ENCODE data around the gene ZNF416. TPM values are rescaled to one million over a fixed set of nuclear protein-coding genes. Genes with fewer than 3 reads are reported as not detected.

Gene ZNF416
- total RNA-seq, 1 donor from 2014 or later = 7.4 TPM

Other genes with a start within 250 kb of the ZNF416 start
- 17.9 TPM for gene ZNF304, start 227.6 kb downstream of the ZNF416 start, total RNA-seq
- 17.0 TPM for gene TRAPPC2B, start 215.4 kb downstream of the ZNF416 start, total RNA-seq
- gene ZNF547, start 215.4 kb downstream of the ZNF416 start, total RNA-seq = 7.9 TPM
- 36.4 TPM for gene ZNF548, start 189.1 kb downstream of the ZNF416 start, total RNA-seq
- gene ZNF17, start 167.8 kb downstream of the ZNF416 start, total RNA-seq = 27.3 TPM
- gene ZNF749, start 143.6 kb downstream of the ZNF416 start, total RNA-seq = 28.8 TPM
- 2.7 TPM for gene VN1R1, start 121.8 kb downstream of the ZNF416 start, total RNA-seq
- gene ZNF772, start 101.3 kb downstream of the ZNF416 start, total RNA-seq = 44.0 TPM
- gene ZNF419, start 91.2 kb downstream of the ZNF416 start, total RNA-seq = 19.9 TPM
- gene ZNF773, start 79.0 kb downstream of the ZNF416 start, total RNA-seq = 17.0 TPM
- 17.7 TPM for gene ZNF549, start 51.6 kb downstream of the ZNF416 start, total RNA-seq
- 10.1 TPM for gene ZNF550, start 19.0 kb downstream of the ZNF416 start, total RNA-seq
- 22.1 TPM for gene ZIK1, start 5.2 kb upstream of the ZNF416 start, total RNA-seq
- 3.9 TPM for gene ZNF530, start 21.0 kb upstream of the ZNF416 start, total RNA-seq
- gene ZNF134, start 35.3 kb upstream of the ZNF416 start, total RNA-seq = 28.0 TPM
- gene ZNF211, start 54.3 kb upstream of the ZNF416 start, total RNA-seq = 25.3 TPM
- not detected for gene ZSCAN4, start 90.0 kb upstream of the ZNF416 start, total RNA-seq
- gene ZNF551, start 103.1 kb upstream of the ZNF416 start, total RNA-seq = 18.4 TPM
- gene ZNF154, start 130.3 kb upstream of the ZNF416 start, total RNA-seq = 29.0 TPM
- gene ZNF671, start 148.7 kb upstream of the ZNF416 start, total RNA-seq = 23.6 TPM
- 40.8 TPM for gene ZNF776, start 167.9 kb upstream of the ZNF416 start, total RNA-seq
- gene ZNF586, start 190.8 kb upstream of the ZNF416 start, total RNA-seq = 50.2 TPM
- gene ZNF552, start 236.0 kb upstream of the ZNF416 start, total RNA-seq = 6.1 TPM

Data from temporal lobe (tissue), 1 donor.